AML-193 (cell line): Measurements from ENCODE around the gene IGF2BP1.
A peak's percentile ranks its signal among the peaks of the same experiment; 100 is the strongest.
"Not testable (repeated sequence)": the region's sequence is repeated elsewhere in the genome, so short reads cannot be mapped to it uniquely, and the experiment has no call there.

ENCODE experiments used
- DNase-seq, 2 experiments: peaks; one replicate each; lab custom pipeline; 2025; lab: John Stamatoyannopoulos, UW

The IGF2BP1 gene

GRCh38 chr17:48995974-48996721 lies 1.0 kb upstream of the IGF2BP1 start:
- no peak for DNase-seq

GRCh38 chr17:48996722-48997102 lies 473 bp upstream of the IGF2BP1 start:
- no peak for DNase-seq

GRCh38 chr17:48997827-48998586 lies 822 bp downstream of the IGF2BP1 start:
- DNase-seq, result no peak

GRCh38 chr17:48998587-48999440 lies 1.6 kb downstream of the IGF2BP1 start:
- DNase-seq, result no peak

DNA sequence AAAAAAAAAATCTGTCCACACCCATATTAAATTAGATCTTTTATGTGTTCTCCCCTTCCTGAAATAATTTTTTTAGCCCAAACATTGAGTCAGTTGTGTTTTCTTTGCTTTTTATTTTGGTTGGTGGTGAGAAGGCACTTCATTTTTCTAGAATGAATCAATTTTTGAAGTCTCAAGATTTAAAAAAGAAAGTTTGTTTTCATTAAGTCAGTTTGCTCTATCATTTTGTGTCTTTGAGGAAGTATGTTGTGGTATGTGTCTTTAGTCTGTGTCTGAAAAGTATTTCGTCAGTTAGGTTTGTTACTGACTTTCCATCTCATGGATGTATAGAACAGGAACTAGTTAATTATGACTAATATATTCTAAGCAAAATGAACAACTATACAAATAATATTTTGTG lies 3.8 kb downstream of the IGF2BP1 start:
- DNase-seq, result peak; percentile 55 to 76

DNA sequence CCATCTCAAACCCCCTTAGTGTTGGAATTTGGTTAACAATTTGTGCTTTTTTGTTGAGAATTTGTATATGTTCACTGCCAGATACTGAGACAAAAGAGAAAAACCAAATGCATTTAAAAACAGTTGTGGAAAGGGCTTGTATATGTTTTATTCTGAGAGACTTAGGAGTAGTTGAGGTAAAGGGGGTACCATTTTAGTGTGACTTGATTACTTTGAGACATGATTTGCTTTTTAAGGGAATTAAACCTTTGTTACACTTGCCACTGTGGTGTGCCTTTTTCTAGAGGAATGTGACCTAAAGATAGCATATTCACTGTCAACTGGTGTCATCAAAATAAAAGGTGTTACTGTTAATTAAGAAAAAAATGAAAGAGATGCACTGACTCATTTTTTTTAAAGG lies 4.5 kb downstream of the IGF2BP1 start:
- DNase-seq, result no peak

GRCh38 chr17:49002331-49002730 lies 5.1 kb downstream of the IGF2BP1 start:
- no peak for DNase-seq

GRCh38 chr17:49002766-49003165 lies 5.6 kb downstream of the IGF2BP1 start:
- DNase-seq, result no peak

- no peak for DNase-seq
Observed at GRCh38 chr17:49003557-49004511, 6.6 kb downstream of the IGF2BP1 start.

DNA sequence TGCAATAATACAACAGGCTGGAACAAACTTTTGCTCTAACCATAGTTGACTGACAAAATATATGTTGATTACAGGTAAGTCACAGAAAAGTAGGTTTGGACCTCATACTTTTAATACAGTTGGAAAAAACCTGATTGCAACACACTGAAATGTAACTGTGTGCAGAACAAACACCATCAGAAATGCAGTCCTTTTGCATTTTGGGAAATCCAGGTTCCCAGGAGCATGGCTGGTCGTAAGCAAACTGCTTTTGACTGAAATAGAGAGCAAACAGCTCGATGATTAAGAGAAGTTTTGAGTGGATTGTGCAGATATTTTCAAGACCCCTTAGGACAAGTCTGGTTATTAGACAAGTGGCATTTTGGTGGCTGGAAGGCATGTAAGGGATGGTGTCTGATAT lies 8.0 kb downstream of the IGF2BP1 start:
- no peak for DNase-seq

DNA sequence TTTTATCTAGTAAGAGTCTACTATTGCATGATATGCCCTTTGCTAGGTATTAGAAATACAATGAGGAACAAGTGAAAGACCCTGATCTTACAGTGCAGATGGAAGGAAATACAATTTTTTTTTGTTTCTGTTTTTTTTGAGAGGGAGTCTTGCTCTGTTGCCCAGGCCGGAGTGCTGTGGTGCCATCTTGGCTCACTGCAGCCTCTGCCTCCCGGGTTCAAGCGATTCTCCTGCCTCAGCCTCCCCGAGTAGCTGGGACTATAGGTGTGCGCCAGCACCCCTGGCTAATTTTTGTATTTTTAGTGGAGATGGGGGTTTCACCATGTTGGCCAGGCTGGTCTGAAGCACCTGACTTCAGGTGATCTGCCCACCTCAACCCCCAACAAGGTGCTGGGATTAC lies 11.7 kb downstream of the IGF2BP1 start:
- not testable (repeated sequence) for DNase-seq

- no peak for DNase-seq
Observed at GRCh38 chr17:49012769-49013255, 15.6 kb downstream of the IGF2BP1 start.

GRCh38 chr17:49013311-49014213 lies 16.4 kb downstream of the IGF2BP1 start:
- DNase-seq, result no peak

DNA sequence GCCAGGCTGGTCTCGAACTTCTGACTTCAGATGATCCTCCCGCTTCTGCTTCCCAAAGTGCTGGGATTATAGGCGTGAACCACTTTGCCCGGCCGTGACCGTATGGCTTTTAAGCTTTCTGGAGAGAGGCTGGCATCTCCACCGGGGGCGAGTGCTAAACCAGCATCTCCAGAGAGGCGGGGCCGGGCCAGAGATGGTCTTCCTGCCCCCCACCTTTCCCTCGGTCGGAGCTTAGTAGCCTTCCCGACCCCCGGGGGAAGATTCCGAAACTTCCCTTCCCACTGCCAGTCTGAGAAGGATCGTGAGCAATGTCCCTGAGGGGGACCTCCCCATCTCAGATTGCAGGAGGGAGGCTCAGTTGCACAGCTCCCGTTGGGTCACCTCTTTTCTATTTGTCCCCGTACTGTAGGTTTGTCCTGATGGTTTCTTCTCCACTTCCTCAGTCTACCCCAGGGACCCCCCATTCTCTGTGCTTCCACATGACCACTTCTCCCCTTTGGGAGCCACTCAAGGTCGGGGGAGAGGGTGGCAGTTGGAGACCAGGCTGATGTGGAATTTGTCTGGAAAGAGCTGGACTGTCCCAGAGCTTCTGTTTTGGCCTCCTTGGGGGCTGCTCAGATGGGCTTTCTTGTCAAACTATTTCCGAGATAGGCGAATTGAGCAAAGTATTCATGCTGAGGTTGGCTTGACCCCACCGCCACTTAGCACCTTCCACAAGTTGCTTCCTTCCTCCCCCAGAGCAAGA lies 18.2 kb downstream of the IGF2BP1 start:
- no peak for DNase-seq

DNA sequence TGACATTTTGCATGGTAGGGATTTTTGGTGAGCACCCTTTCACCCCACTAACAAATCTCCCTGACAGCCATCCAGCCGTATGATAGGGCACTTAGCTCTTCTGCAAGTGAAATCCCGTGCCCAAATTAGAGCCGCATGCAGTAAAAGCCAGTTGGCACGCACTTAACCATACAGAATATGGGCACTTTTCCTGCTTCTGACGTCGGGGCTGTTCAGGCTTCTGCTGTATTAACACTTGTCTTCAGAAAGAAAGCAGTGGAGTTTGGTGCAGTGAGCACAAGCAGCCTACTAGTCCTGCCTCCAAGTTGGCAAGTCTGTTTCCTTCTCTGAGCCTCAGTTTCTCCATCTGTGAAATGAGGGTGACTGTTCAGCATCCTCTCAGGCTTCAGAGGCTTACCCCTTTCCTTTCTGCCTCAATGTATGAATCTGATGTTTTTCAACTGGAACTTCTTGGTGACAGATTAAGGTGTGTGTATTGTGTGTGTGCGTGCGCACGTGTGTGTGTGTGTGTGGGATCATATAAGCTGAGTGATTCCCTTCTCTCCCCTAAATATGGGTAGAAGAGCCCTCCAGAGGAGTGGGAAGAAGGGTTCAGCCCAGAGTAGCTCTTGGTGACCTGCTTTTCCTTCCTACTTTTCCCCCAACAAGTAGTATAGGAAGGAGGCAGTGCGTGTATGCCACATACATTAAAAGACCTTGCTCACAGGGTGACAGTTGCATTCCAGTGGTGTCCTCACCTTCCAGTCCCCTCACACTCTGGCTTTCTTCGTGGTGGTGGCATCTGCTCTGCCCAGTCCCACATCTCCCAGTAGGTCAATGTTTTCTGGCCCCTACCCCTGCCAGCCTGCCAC lies 19.0 kb downstream of the IGF2BP1 start:
- no peak for DNase-seq

GRCh38 chr17:49016775-49017463 lies 19.7 kb downstream of the IGF2BP1 start:
- DNase-seq, result no peak

DNA sequence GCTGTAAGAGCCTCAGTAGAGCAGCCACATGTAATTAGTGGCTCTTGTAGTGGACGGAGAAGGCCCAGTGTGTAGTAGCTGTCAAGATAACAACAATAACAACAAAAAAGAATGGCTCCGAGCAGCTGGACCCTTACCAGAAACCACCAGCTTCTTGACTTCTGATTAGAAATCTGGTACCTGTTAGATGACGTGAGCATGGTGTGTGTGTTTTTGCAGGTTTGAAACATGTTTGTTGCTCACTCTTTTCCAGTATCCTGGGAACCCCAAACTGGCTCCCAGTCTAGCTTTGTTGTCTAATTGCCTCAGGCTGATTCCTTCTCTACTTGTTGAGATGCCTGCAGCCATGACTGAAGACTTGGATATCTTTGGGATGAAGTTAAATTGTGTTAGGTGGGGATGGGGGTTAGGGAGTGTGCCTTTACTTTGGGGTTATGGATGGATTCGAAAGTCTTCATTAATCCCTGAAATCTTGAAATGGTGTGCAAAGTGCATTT lies 21.0 kb downstream of the IGF2BP1 start:
- DNase-seq, result no peak

DNA sequence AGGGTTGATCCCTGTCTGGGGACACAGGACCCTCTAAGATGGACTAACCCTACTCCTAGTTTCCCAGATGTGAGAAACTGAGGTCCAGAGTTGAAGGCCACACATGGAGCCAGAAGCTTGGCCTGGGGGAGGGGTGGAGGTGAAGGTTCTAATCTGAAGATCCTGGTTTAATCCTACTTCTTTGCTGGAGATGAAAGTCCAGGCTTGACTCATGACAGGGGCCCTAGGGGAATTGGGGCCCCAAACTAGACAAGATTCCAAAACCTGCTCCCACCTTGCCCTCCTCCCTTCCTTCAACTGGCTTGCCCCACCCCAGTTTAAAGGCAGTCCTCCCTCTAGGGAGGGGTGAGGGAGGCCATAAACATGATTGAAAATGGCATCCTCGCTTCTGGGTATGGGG lies 21.6 kb downstream of the IGF2BP1 start:
- DNase-seq, result no peak
